ENCODE data around the gene SPNS3. TPM values are rescaled to one million over a fixed set of nuclear protein-coding genes. Genes with fewer than 3 reads are reported as not detected.

Gene SPNS3
- total RNA-seq (not detected), polyA plus RNA-seq (under 1 TPM in 1 of 3 donors, not detected in 2; 0.09 TPM)
- long read RNA-seq, donor 1, result 0 reads
- long read RNA-seq, donor 2, result 0 reads

- WGBS, 3 donors, result 45 to 48% (median 47%) methylated on average over 13 of the region's 13 CpGs
- DNase-seq, result no peak
- intact Hi-C loops (cut with DNase I), result no loop called here
- H3K36me3 ChIP-seq (ENCODE audit: insufficient read depth in 1 of 2, low read depth in 1 of 2), result no peaks in the 10 kb centered on the region
- no peak for TF ChIP-seq CTCF (IDR thresholded peaks at IDR 0.05)
- H3K4me1 ChIP-seq, result no peaks in the 10 kb centered on the region
- no peaks in the 10 kb centered on the region for H3K27me3 ChIP-seq (ENCODE audit: insufficient read depth in 3 of 3, low read length in 2 of 3)
- H3K4me3 ChIP-seq, result no peak within 1 kb of the TSS
- H3K27ac ChIP-seq, result no peak within 1 kb of the TSS
- H3K9me3 ChIP-seq, result no peaks in the 10 kb centered on the region
- no peak for ATAC-seq
Measured at GRCh38 chr17:4433515-4434031, at the start of gene SPNS3. SPNS3 (plus strand) TSS chr17:4433940; CDS start chr17:4433968, 28 bp downstream.

GRCh38 chr17:4386406-4386805, 47.3 kb upstream of the SPNS3 start:
- no peak overlapping the region for H3K4me3 ChIP-seq
- H3K4me1 ChIP-seq, result peaks cover 3% of the 10 kb centered on the region
- DNase-seq (no peak), ATAC-seq (no peak)
- no peaks in the 10 kb centered on the region for H3K9me3 ChIP-seq
- H3K27ac ChIP-seq, result no peak overlapping the region
- no peaks in the 10 kb centered on the region for H3K36me3 ChIP-seq (ENCODE audit: insufficient read depth in 1 of 2, low read depth in 1 of 2)
- no peaks in the 10 kb centered on the region for H3K27me3 ChIP-seq (ENCODE audit: insufficient read depth in 3 of 3, low read length in 2 of 3)
- intact Hi-C loops (cut with DNase I), result no loop called here
- WGBS, 3 donors, result 81 to 89% (median 84%) methylated on average over 2 of the region's 2 CpGs
- TF ChIP-seq CTCF (IDR thresholded peaks at IDR 0.05), result no peak

- Histone ChIP-seq H3K9me3 (no peaks in the 10 kb centered on the region), H3K4me1 (no peaks in the 10 kb centered on the region), H3K36me3 (ENCODE audit: insufficient read depth in 1 of 2, low read depth in 1 of 2) (no peaks in the 10 kb centered on the region), H3K27me3 (ENCODE audit: insufficient read depth in 3 of 3, low read length in 2 of 3) (no peaks in the 10 kb centered on the region), H3K4me3 (no peak overlapping the region), H3K27ac (no peak overlapping the region)
- intact Hi-C loops (cut with DNase I), result no loop called here
- ATAC-seq (no peak), DNase-seq (no peak)
- WGBS, 3 donors, result 89 to 93% (median 92%) methylated on average over 5 of the region's 5 CpGs
- TF ChIP-seq CTCF (IDR thresholded peaks at IDR 0.05), result no peak
Measured at GRCh38 chr17:4387137-4387536, 46.6 kb upstream of the SPNS3 start.

- Histone ChIP-seq H3K4me1 (no peaks in the 10 kb centered on the region), H3K36me3 (ENCODE audit: insufficient read depth in 1 of 2, low read depth in 1 of 2) (no peaks in the 10 kb centered on the region), H3K27ac (no peak overlapping the region), H3K4me3 (no peak overlapping the region), H3K9me3 (no peaks in the 10 kb centered on the region), H3K27me3 (ENCODE audit: insufficient read depth in 3 of 3, low read length in 2 of 3) (no peaks in the 10 kb centered on the region)
- TF ChIP-seq CTCF (IDR thresholded peaks at IDR 0.05), result no peak
- no peak for ATAC-seq
- WGBS, 3 donors, result 71 to 80% (median 76%) methylated on average over 8 of the region's 8 CpGs
- DNase-seq, result no peak
- intact Hi-C loops (cut with DNase I), result no loop called here
Measured at GRCh38 chr17:4389079-4389478, 44.7 kb upstream of the SPNS3 start.

GRCh38 chr17:4393806-4394205, 39.9 kb upstream of the SPNS3 start:
- 62 to 69% (median 64%) methylated on average over 7 of the region's 7 CpGs for WGBS, 3 donors

More at GRCh38 chr17:4393806-4394205, 39.9 kb upstream of the SPNS3 start:
- Histone ChIP-seq H3K27me3 (ENCODE audit: insufficient read depth in 3 of 3, low read length in 2 of 3) (peaks cover 0 to 2% (median 0%) of the 10 kb centered on the region in 3 donors), H3K27ac (no peak overlapping the region), H3K36me3 (ENCODE audit: insufficient read depth in 1 of 2, low read depth in 1 of 2) (no peaks in the 10 kb centered on the region), H3K4me3 (no peak overlapping the region), H3K4me1 (no peaks in the 10 kb centered on the region), H3K9me3 (no peaks in the 10 kb centered on the region)
- no peak for DNase-seq
- intact Hi-C loops (cut with DNase I), result no loop called here
- ATAC-seq, result no peak
- no peak for TF ChIP-seq CTCF (IDR thresholded peaks at IDR 0.05)

Measured in psoas muscle (tissue), 8 donors.